ENCODE results near the gene MAN1A2.

Gene MAN1A2

GRCh38 chr1:117561551-117561950, 194.3 kb downstream of the MAN1A2 start:
- DNase-seq = no peak

- no peak for DNase-seq
Measured at GRCh38 chr1:117562581-117563491, 195.6 kb downstream of the MAN1A2 start.

GRCh38 chr1:117563492-117563875, 196.2 kb downstream of the MAN1A2 start:
- DNase-seq = no peak

GRCh38 chr1:117564227-117565075, 197.2 kb downstream of the MAN1A2 start:
- DNase-seq = no peak

- no peak for DNase-seq
Measured at GRCh38 chr1:117565076-117565556, 197.9 kb downstream of the MAN1A2 start.

- DNase-seq = no peak
Measured at GRCh38 chr1:117565745-117566455, 198.7 kb downstream of the MAN1A2 start.

GRCh38 chr1:117566556-117566955, 199.3 kb downstream of the MAN1A2 start:
- no peak for DNase-seq

GRCh38 chr1:117567435-117567834, 200.2 kb downstream of the MAN1A2 start:
- no peak for DNase-seq

GRCh38 chr1:117567976-117568375, 200.7 kb downstream of the MAN1A2 start:
- DNase-seq = no peak

- no peak for DNase-seq
Measured at GRCh38 chr1:117568999-117569398, 201.8 kb downstream of the MAN1A2 start.

- DNase-seq = no peak
Measured at GRCh38 chr1:117569856-117570255, 202.6 kb downstream of the MAN1A2 start.

- no peak for DNase-seq
Measured at GRCh38 chr1:117570988-117571409, 203.8 kb downstream of the MAN1A2 start.

GRCh38 chr1:117571496-117571895, 204.2 kb downstream of the MAN1A2 start:
- no peak for DNase-seq

- DNase-seq = no peak
Measured at GRCh38 chr1:117572546-117572945, 205.3 kb downstream of the MAN1A2 start.

GRCh38 chr1:117573386-117574023, 206.3 kb downstream of the MAN1A2 start:
- no peak for DNase-seq

- DNase-seq = no peak
Measured at GRCh38 chr1:117574161-117574835, 207.0 kb downstream of the MAN1A2 start.

GRCh38 chr1:117575586-117576225, 208.5 kb downstream of the MAN1A2 start:
- DNase-seq = no peak

GRCh38 chr1:117576236-117576635, 209.0 kb downstream of the MAN1A2 start:
- DNase-seq = no peak

- DNase-seq = no peak
Measured at GRCh38 chr1:117577191-117577885, 210.1 kb downstream of the MAN1A2 start.

- no peak for DNase-seq
Measured at GRCh38 chr1:117578466-117578865, 211.2 kb downstream of the MAN1A2 start.

Data from NCI-H1048 (cell line).